Measurements from ENCODE around the gene FAIM.
"Not testable (repeated sequence)": the region's sequence is repeated elsewhere in the genome, so short reads cannot be mapped to it uniquely, and the experiment has no call there.

The FAIM gene

GRCh38 chr3:138608322-138609135, at the start of gene FAIM:
Gene FAIM, plus strand, starts transcription at chr3:138608771. Its CDS starts 10,956 bp downstream, at chr3:138619727.
- H3K9me3 Mint-ChIP-seq = no peaks in the 10 kb centered on the region
- H3K36me3 Mint-ChIP-seq = peaks cover 5% of the 10 kb centered on the region

DNA sequence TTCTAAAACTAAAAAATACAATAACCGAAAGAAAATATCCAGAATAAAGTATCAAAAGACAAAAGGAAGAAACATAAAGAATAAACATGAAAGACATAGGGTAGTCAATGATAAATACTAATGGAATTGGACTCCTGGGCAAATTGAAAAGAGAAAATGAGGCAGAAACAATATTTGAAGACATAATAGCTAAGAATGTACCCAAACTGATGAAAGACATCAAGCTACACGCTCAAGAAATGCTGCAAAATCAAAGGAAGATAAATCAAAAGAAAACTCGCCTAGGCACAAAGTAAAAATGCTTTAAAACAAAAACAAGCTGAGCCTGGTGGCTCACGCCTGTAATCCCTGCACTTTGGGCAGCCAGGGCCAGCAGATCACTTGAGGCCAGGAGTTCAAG, 49.4 kb upstream of the FAIM start:
- peaks cover 44% of the 10 kb centered on the region for H3K36me3 Mint-ChIP-seq
- no peak overlapping the region for H3K27ac Mint-ChIP-seq
- H3K27me3 Mint-ChIP-seq = no peaks in the 10 kb centered on the region
- H3K4me3 Mint-ChIP-seq = no peak overlapping the region
- peaks cover 7% of the 10 kb centered on the region for H3K4me1 Mint-ChIP-seq
- peaks cover 15% of the 10 kb centered on the region for H3K9me3 Mint-ChIP-seq

More at GRCh38 chr3:138608322-138609135, at the start of gene FAIM:
- Mint-ChIP-seq H3K4me1 (peaks cover 17% of the 10 kb centered on the region), H3K27ac (peak within 1 kb of the TSS; percentile 98), H3K4me3 (peak within 1 kb of the TSS; percentile 90), H3K27me3 (no peaks in the 10 kb centered on the region)

GRCh38 chr3:138560501-138560900, 48.1 kb upstream of the FAIM start:
- peaks cover 39% of the 10 kb centered on the region for H3K36me3 Mint-ChIP-seq
- no peaks in the 10 kb centered on the region for H3K27me3 Mint-ChIP-seq
- H3K27ac Mint-ChIP-seq = no peak overlapping the region
- H3K4me1 Mint-ChIP-seq = peaks cover 7% of the 10 kb centered on the region
- peaks cover 12% of the 10 kb centered on the region for H3K9me3 Mint-ChIP-seq
- no peak overlapping the region for H3K4me3 Mint-ChIP-seq

DNA sequence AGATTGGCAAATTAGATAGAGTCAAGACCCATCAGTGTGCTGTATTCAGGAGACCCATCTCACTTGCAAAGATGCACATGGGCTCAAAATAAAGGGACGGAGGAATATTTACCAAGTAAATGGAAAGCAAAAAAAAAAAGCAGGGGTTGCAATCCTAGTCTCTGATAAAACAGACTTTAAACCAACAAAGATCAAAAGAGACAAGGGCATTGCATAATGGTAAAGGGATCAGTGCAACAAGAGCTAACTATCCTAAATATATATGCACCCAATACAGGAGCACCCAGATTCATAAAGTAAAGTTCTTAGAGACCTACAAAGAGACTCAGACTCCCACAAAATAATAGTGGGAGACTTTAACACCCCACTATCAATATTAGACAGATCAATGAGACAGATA, 45.7 kb upstream of the FAIM start:
- Mint-ChIP-seq H3K36me3 (peaks cover 40% of the 10 kb centered on the region), H3K9me3 (peaks cover 11% of the 10 kb centered on the region)
- H3K27me3 Mint-ChIP-seq, H3K4me3 Mint-ChIP-seq, H3K27ac Mint-ChIP-seq, H3K4me1 Mint-ChIP-seq: not testable (repeated sequence)

GRCh38 chr3:138566293-138566692, 42.3 kb upstream of the FAIM start:
- not testable (repeated sequence) for H3K27me3 Mint-ChIP-seq, H3K4me1 Mint-ChIP-seq, H3K9me3 Mint-ChIP-seq, H3K4me3 Mint-ChIP-seq, H3K27ac Mint-ChIP-seq
- peaks cover 28% of the 10 kb centered on the region for H3K36me3 Mint-ChIP-seq

- peaks cover 13% of the 10 kb centered on the region for H3K4me1 Mint-ChIP-seq
- no peaks in the 10 kb centered on the region for H3K27me3 Mint-ChIP-seq
- H3K36me3 Mint-ChIP-seq = peaks cover 32% of the 10 kb centered on the region
- H3K9me3 Mint-ChIP-seq = no peaks in the 10 kb centered on the region
- H3K4me3 Mint-ChIP-seq = no peak overlapping the region
- H3K27ac Mint-ChIP-seq = no peak overlapping the region
Measured at GRCh38 chr3:138567403-138567802, 41.2 kb upstream of the FAIM start.

DNA sequence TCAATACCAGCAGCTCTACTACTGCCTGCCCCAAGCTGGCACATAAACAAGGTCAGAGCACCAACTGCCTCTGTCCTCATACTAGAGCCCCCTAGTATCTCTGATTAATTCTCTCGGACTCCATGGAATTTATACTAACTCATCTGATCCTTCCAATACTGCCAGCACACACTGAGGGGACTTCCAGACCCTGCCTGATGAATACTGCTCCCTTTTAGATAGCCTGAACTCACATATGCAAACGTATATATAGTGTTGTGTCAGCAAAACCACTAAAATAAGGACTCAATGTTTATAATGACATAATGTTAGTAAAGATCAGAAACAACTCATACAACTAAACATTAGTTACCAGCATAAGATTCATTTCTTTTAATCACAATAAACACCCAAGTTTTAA, 39.5 kb upstream of the FAIM start:
- Mint-ChIP-seq H3K36me3 (peaks cover 32% of the 10 kb centered on the region), H3K27ac (no peak overlapping the region), H3K4me3 (no peak overlapping the region), H3K27me3 (no peaks in the 10 kb centered on the region), H3K9me3 (peaks cover 8% of the 10 kb centered on the region), H3K4me1 (peaks cover 11% of the 10 kb centered on the region)

- peaks cover 32% of the 10 kb centered on the region for H3K36me3 Mint-ChIP-seq
- not testable (repeated sequence) for H3K4me3 Mint-ChIP-seq, H3K27ac Mint-ChIP-seq, H3K27me3 Mint-ChIP-seq, H3K9me3 Mint-ChIP-seq
- peaks cover 11% of the 10 kb centered on the region for H3K4me1 Mint-ChIP-seq
Measured at GRCh38 chr3:138569624-138570023, 38.9 kb upstream of the FAIM start.

DNA sequence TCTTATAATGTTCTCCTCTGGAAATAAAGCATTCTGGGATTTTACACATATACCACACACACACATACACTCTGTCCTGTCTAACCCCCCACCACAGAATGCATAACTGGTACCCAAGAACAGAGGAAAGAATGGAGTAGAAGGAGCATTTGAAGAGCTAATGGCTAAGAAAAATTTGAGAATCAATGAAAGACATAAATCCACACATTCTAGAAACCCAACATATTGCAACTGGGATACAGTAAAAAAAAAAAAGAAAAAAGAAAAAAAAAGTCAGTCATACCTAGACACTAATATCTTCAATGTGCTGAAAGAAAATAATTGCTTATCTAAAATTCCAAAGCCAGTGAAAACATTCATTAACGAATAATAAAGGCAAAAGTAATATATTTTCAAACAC, 35.4 kb upstream of the FAIM start:
- H3K4me1 Mint-ChIP-seq = peaks cover 26% of the 10 kb centered on the region
- H3K4me3 Mint-ChIP-seq = no peak overlapping the region
- no peaks in the 10 kb centered on the region for H3K27me3 Mint-ChIP-seq
- H3K9me3 Mint-ChIP-seq = peaks cover 9% of the 10 kb centered on the region
- no peak overlapping the region for H3K27ac Mint-ChIP-seq
- peaks cover 27% of the 10 kb centered on the region for H3K36me3 Mint-ChIP-seq

- peak overlapping the region; percentile 72 for H3K4me3 Mint-ChIP-seq
- H3K27me3 Mint-ChIP-seq = no peaks in the 10 kb centered on the region
- H3K27ac Mint-ChIP-seq = peak overlapping the region; percentile 79
- H3K9me3 Mint-ChIP-seq = peaks cover 13% of the 10 kb centered on the region
- peaks cover 33% of the 10 kb centered on the region for H3K4me1 Mint-ChIP-seq
- H3K36me3 Mint-ChIP-seq = peaks cover 27% of the 10 kb centered on the region
Measured at GRCh38 chr3:138578141-138578540, 30.4 kb upstream of the FAIM start.

- no peak overlapping the region for H3K4me3 Mint-ChIP-seq
Measured at GRCh38 chr3:138578961-138579574, 29.5 kb upstream of the FAIM start.

GRCh38 chr3:138587374-138587773, 21.2 kb upstream of the FAIM start:
- H3K9me3 Mint-ChIP-seq = no peaks in the 10 kb centered on the region
- peaks cover 41% of the 10 kb centered on the region for H3K4me1 Mint-ChIP-seq
- H3K27me3 Mint-ChIP-seq = no peaks in the 10 kb centered on the region
- peaks cover 14% of the 10 kb centered on the region for H3K36me3 Mint-ChIP-seq
- no peak overlapping the region for H3K4me3 Mint-ChIP-seq
- no peak overlapping the region for H3K27ac Mint-ChIP-seq

More at GRCh38 chr3:138578961-138579574, 29.5 kb upstream of the FAIM start:
- H3K4me1 Mint-ChIP-seq = peaks cover 37% of the 10 kb centered on the region
- peaks cover 5% of the 10 kb centered on the region for H3K9me3 Mint-ChIP-seq
- peaks cover 24% of the 10 kb centered on the region for H3K36me3 Mint-ChIP-seq
- no peak overlapping the region for H3K27ac Mint-ChIP-seq
- H3K27me3 Mint-ChIP-seq = no peaks in the 10 kb centered on the region

GRCh38 chr3:138588445-138588844, 20.1 kb upstream of the FAIM start:
- H3K27me3 Mint-ChIP-seq = no peaks in the 10 kb centered on the region
- H3K36me3 Mint-ChIP-seq = peaks cover 11% of the 10 kb centered on the region
- no peak overlapping the region for H3K4me3 Mint-ChIP-seq
- no peak overlapping the region for H3K27ac Mint-ChIP-seq
- H3K4me1 Mint-ChIP-seq = peaks cover 34% of the 10 kb centered on the region
- H3K9me3 Mint-ChIP-seq = no peaks in the 10 kb centered on the region

- Mint-ChIP-seq H3K4me1 (peaks cover 13% of the 10 kb centered on the region), H3K27ac (no peak overlapping the region), H3K9me3 (no peaks in the 10 kb centered on the region), H3K4me3 (no peak overlapping the region), H3K36me3 (peaks cover 1% of the 10 kb centered on the region), H3K27me3 (no peaks in the 10 kb centered on the region)
Measured at GRCh38 chr3:138591392-138591791, 17.2 kb upstream of the FAIM start.

GRCh38 chr3:138593488-138594149, 15.0 kb upstream of the FAIM start:
- H3K27ac Mint-ChIP-seq = no peak overlapping the region
- H3K4me1 Mint-ChIP-seq = peaks cover 3% of the 10 kb centered on the region
- no peaks in the 10 kb centered on the region for H3K27me3 Mint-ChIP-seq
- no peaks in the 10 kb centered on the region for H3K9me3 Mint-ChIP-seq
- no peaks in the 10 kb centered on the region for H3K36me3 Mint-ChIP-seq
- peak overlapping the region; percentile 92 for H3K4me3 Mint-ChIP-seq

Measured in activated naive CD4-positive, alpha-beta T cell treated with anti-CD3 and anti-CD28 coated beads, Interleukin-2, amount 50 U/mL, for 24 hours (primary cell).